PC-3 (cell line): ENCODE measurements around the gene DGKD. TPM values are rescaled to one million over a fixed set of nuclear protein-coding genes. Genes with fewer than 3 reads are reported as not detected.

Source experiments
- ATAC-seq: fragments of 200-7000 bp; cut with Tn5 transposase; 2 replicates; pipeline ENCODE4 v1.9.1; 2020; ENCODE audit warnings: mild to moderate bottlenecking, moderate library complexity
- BruUV-seq: library from RNA; stranded (reverse); fragments of 400-500 nt; replicated peaks from 2 replicates; lab custom pipeline; 2021; lab: Mats Ljungman, UMichigan
- CTCF ChIA-PET: fragments of 300-600 bp; sonication (Branson Sonifier 250); formaldehyde crosslinking; loops from one replicate; lab custom pipeline; 2022; ENCODE audit warnings: antibody characterized with exemption; lab: Charles Lee
- POLR2A ChIA-PET: fragments of 300-600 bp; sonication (Branson Sonifier 250); formaldehyde crosslinking; loops from one replicate; lab custom pipeline; 2022; ENCODE audit warnings: antibody characterized with exemption; ENCODE audit not compliant: unreplicated experiment; lab: Charles Lee
- DNase-seq: peaks from one replicate; pipeline ENCODE4 v3.0.0-alpha.2; 2015
- H2AFZ ChIP-seq: fragments of 300-600 bp; sonication (generic); 2 replicates; pipeline ENCODE4 v1.6.0; 2016; ENCODE audit warnings: antibody characterized with exemption, low read length
- H3F3A ChIP-seq: fragments of 300-600 bp; sonication (generic); one replicate; pipeline ENCODE4 v1.6.0; 2017; ENCODE audit warnings: antibody characterized with exemption, low read length, control low read depth, mild to moderate bottlenecking; ENCODE audit not compliant: unreplicated experiment
- H3K27ac ChIP-seq: fragments of 300-600 bp; sonication (generic); 2 replicates; pipeline ENCODE4 v1.5.1; 2016; ENCODE audit warnings: mild to moderate bottlenecking, low read length
- H3K27me3 ChIP-seq: fragments of 300-600 bp; sonication (generic); 2 replicates; pipeline ENCODE4 v1.6.1; 2016; ENCODE audit warnings: low read length, mixed read lengths
- H3K36me3 ChIP-seq: fragments of 300-600 bp; sonication (generic); 2 replicates; pipeline ENCODE4 v1.6.1; 2016; ENCODE audit warnings: low read depth, mixed run types, low read length, mixed read lengths
- H3K4me1 ChIP-seq: fragments of 300-600 bp; sonication (generic); 2 replicates; pipeline ENCODE4 v1.5.1; 2016; ENCODE audit warnings: low read length; ENCODE audit not compliant: insufficient read depth
- H3K4me2 ChIP-seq: fragments of 300-600 bp; sonication (generic); 2 replicates; pipeline ENCODE4 v1.6.0; 2016; ENCODE audit warnings: low read length
- H3K4me3 ChIP-seq: fragments of 300-600 bp; sonication (generic); 2 replicates; pipeline ENCODE4 v1.5.1; 2016; ENCODE audit warnings: mild to moderate bottlenecking, low read length, mixed read lengths
- H3K79me2 ChIP-seq: fragments of 300-600 bp; sonication (generic); 2 replicates; pipeline ENCODE4 v1.6.1; 2017; ENCODE audit warnings: low read length, mixed read lengths
- H3K9ac ChIP-seq: fragments of 300-600 bp; sonication (generic); 2 replicates; pipeline ENCODE4 v1.6.0; 2016; ENCODE audit warnings: mild to moderate bottlenecking, low read length
- H3K9me2 ChIP-seq: fragments of 300-600 bp; sonication (generic); replicated peaks from 2 replicates; pipeline ENCODE4 v1.6.1; 2016; ENCODE audit warnings: mixed run types, low read length, mixed read lengths
- H3K9me3 ChIP-seq: fragments of 300-600 bp; sonication (generic); 2 replicates; pipeline ENCODE4 v1.6.1; 2016; ENCODE audit warnings: low read length, mixed read lengths
- H4K20me1 ChIP-seq: fragments of 300-600 bp; sonication (generic); 2 replicates; pipeline ENCODE4 v1.6.1; 2016; ENCODE audit warnings: low read length, mixed read lengths
- CTCF ChIP-seq: fragments of 300-600 bp; sonication (generic); conservative IDR thresholded peaks from 2 replicates; pipeline ENCODE4 v1.5.1; 2017; ENCODE audit warnings: antibody characterized with exemption, low read depth, mild to moderate bottlenecking, low read length
- EZH2 ChIP-seq: fragments of 300-600 bp; sonication (generic); IDR thresholded peaks from one replicate; pipeline ENCODE4 v1.6.1; 2017; ENCODE audit warnings: antibody characterized with exemption, mild to moderate bottlenecking, low read length; ENCODE audit not compliant: unreplicated experiment
- EZH2phosphoT487 ChIP-seq: fragments of 300-600 bp; sonication (generic); IDR thresholded peaks from 2 replicates; pipeline ENCODE4 v1.6.1; 2018; ENCODE audit warnings: mild to moderate bottlenecking, antibody characterized with exemption, low read length, borderline replicate concordance
- intact Hi-C: fragments of 100-400 bp; cut with micrococcal nuclease; formaldehyde crosslinking; loops from 2 replicates; pipeline ENCODE4 v1.9.0; 2023
- total RNA-seq: library from RNA; depleted of rRNA; stranded (reverse); fragments of >200 nt; gene quantifications from 2 replicates; pipeline ENCODE4 v1.2.3, GENCODE V29; 2014

DGKD gene
- total RNA-seq, 1 experiment from 2014 or later = 23.3 TPM

GRCh38 chr2:233440714-233441113 is 86.4 kb downstream of the DGKD start:
- CTCF ChIA-PET = interaction anchor here (0.5 kb wide), 1 partner anchor 145 kb away, joined by 6 read pairs; no protein-coding TSS in a partner anchor
- intact Hi-C loops = loop anchor here (5.0 to 10.0 kb wide), 3 partner anchors 83 to 186 kb away; partner anchors contain the start of gene ATG16L1
- no peaks in the 10 kb centered on the region for H4K20me1 ChIP-seq

GRCh38 chr2:233441161-233442027 is 87.1 kb downstream of the DGKD start:
- H3K27me3 ChIP-seq = no peaks in the 10 kb centered on the region
- DNase-seq (no peak), ATAC-seq (no peak)
- no peaks in the 10 kb centered on the region for H3F3A ChIP-seq
- intact Hi-C loops = loop anchor here (2.0 to 10.0 kb wide), 4 partner anchors 29 to 187 kb away; partner anchors contain the start of gene ATG16L1
- no peaks in the 10 kb centered on the region for H4K20me1 ChIP-seq
- H3K79me2 ChIP-seq = no peaks in the 10 kb centered on the region
- peaks cover 31% of the 10 kb centered on the region for H3K36me3 ChIP-seq
- TF ChIP-seq EZH2phosphoT487 = no peak
- no peak for TF ChIP-seq EZH2
- no peak for TF ChIP-seq CTCF
- H2AFZ ChIP-seq = no peak overlapping the region
- H3K4me3 ChIP-seq = no peak overlapping the region
- no TSS peak for BruUV-seq
- H3K9me3 ChIP-seq = no peaks in the 10 kb centered on the region
- no peak overlapping the region for H3K4me2 ChIP-seq
- no peaks in the 10 kb centered on the region for H3K4me1 ChIP-seq
- no peak overlapping the region for H3K27ac ChIP-seq
- POLR2A ChIA-PET = no interaction called here
- no peaks in the 10 kb centered on the region for H3K9me2 ChIP-seq
- no peak overlapping the region for H3K9ac ChIP-seq
- CTCF ChIA-PET = interaction anchor here (0.5 kb wide), 1 partner anchor 145 kb away, joined by 6 read pairs; no protein-coding TSS in a partner anchor

More at GRCh38 chr2:233440714-233441113, 86.4 kb downstream of the DGKD start:
- Histone ChIP-seq H3K36me3 (peaks cover 30% of the 10 kb centered on the region), H3K27ac (no peak overlapping the region), H3K4me3 (no peak overlapping the region), H3K4me2 (no peak overlapping the region), H3K79me2 (no peaks in the 10 kb centered on the region), H3K9me3 (no peaks in the 10 kb centered on the region), H3K4me1 (no peaks in the 10 kb centered on the region), H3K9me2 (no peaks in the 10 kb centered on the region), H2AFZ (no peak overlapping the region), H3K27me3 (no peaks in the 10 kb centered on the region), H3K9ac (no peak overlapping the region), H3F3A (no peaks in the 10 kb centered on the region)
- DNase-seq (no peak), ATAC-seq (no peak)
- POLR2A ChIA-PET = no interaction called here
- no TSS peak for BruUV-seq
- TF ChIP-seq CTCF = no peak
- no peak for TF ChIP-seq EZH2phosphoT487
- TF ChIP-seq EZH2 = no peak

GRCh38 chr2:233442028-233442310 is 87.7 kb downstream of the DGKD start:
- H3K9ac ChIP-seq = no peak overlapping the region
- POLR2A ChIA-PET = no interaction called here

More at GRCh38 chr2:233442028-233442310, 87.7 kb downstream of the DGKD start:
- DNase-seq (no peak), ATAC-seq (no peak)
- CTCF ChIA-PET = no interaction called here
- no TSS peak for BruUV-seq
- Histone ChIP-seq H4K20me1 (no peaks in the 10 kb centered on the region), H2AFZ (no peak overlapping the region), H3F3A (no peaks in the 10 kb centered on the region), H3K9me3 (no peaks in the 10 kb centered on the region), H3K27ac (no peak overlapping the region), H3K4me1 (no peaks in the 10 kb centered on the region), H3K9me2 (no peaks in the 10 kb centered on the region), H3K36me3 (peaks cover 34% of the 10 kb centered on the region), H3K79me2 (no peaks in the 10 kb centered on the region), H3K4me2 (no peak overlapping the region), H3K27me3 (no peaks in the 10 kb centered on the region), H3K4me3 (no peak overlapping the region)
- no peak for TF ChIP-seq CTCF
- no peak for TF ChIP-seq EZH2
- no peak for TF ChIP-seq EZH2phosphoT487
- intact Hi-C loops = loop anchor here (2.0 to 10.0 kb wide), 4 partner anchors 29 to 187 kb away; partner anchors contain the start of gene ATG16L1
